H9 (cell line): Measurements from ENCODE around the gene PREX1. TPM values are rescaled to one million over a fixed set of nuclear protein-coding genes. Genes with fewer than 3 reads are reported as not detected.

Experiments used
- DNase-seq: peaks from one replicate; pipeline ENCODE4 v3.0.0-alpha.2; 2017
- H2AFZ ChIP-seq: one replicate; pipeline ENCODE4 v1.6.1; 2013; ENCODE audit warnings: mild to moderate bottlenecking, low read length, control low read depth, moderate library complexity
- H2AK5ac ChIP-seq: 2 replicates; pipeline ENCODE4 v1.6.1; 2013; ENCODE audit warnings: low read length, control low read depth, mixed read lengths; ENCODE audit not compliant: insufficient read length
- H2BK120ac ChIP-seq: one replicate; pipeline ENCODE4 v1.6.1; 2013; ENCODE audit warnings: low read depth, mild to moderate bottlenecking, low read length, control low read depth, inconsistent platforms; ENCODE audit not compliant: poor library complexity, severe bottlenecking
- H2BK12ac ChIP-seq: 2 replicates; pipeline ENCODE4 v1.6.1; 2013; ENCODE audit warnings: low read length, control low read depth, mixed read lengths, low read depth; ENCODE audit not compliant: insufficient read length
- H2BK15ac ChIP-seq: 2 replicates; pipeline ENCODE4 v1.6.1; 2013; ENCODE audit warnings: low read depth, low read length, control low read depth
- H2BK20ac ChIP-seq: one replicate; pipeline ENCODE4 v1.6.1; 2013; ENCODE audit warnings: low read depth, mild to moderate bottlenecking, low read length, control low read depth, inconsistent platforms; ENCODE audit not compliant: poor library complexity, severe bottlenecking
- H2BK5ac ChIP-seq: 2 replicates; pipeline ENCODE4 v1.6.1; 2013; ENCODE audit warnings: low read length, control low read depth, mixed read lengths; ENCODE audit not compliant: insufficient read length
- H3K14ac ChIP-seq: 2 replicates; pipeline ENCODE4 v1.6.1; 2013; ENCODE audit warnings: low read length, control low read depth; ENCODE audit not compliant: insufficient read depth
- H3K18ac ChIP-seq: 2 replicates; pipeline ENCODE4 v1.6.1; 2013; ENCODE audit warnings: low read depth, mild to moderate bottlenecking, mixed read lengths, low read length, control low read depth; ENCODE audit not compliant: insufficient read length
- H3K23ac ChIP-seq: 2 replicates; pipeline ENCODE4 v1.6.1; 2013; ENCODE audit warnings: low read length, control low read depth, mixed read lengths, low read depth; ENCODE audit not compliant: insufficient read length
- H3K23me2 ChIP-seq: 2 replicates; pipeline ENCODE4 v1.6.1; 2013; ENCODE audit warnings: low read depth, mild to moderate bottlenecking, mixed read lengths, low read length, control low read depth; ENCODE audit not compliant: insufficient read length, poor library complexity, severe bottlenecking
- H3K27ac ChIP-seq: 2 replicates; pipeline ENCODE4 v1.5.1; 2013; ENCODE audit warnings: low read length, control low read depth, mixed read lengths, low read depth; ENCODE audit not compliant: insufficient read length
- H3K27me3 ChIP-seq: 2 replicates; pipeline ENCODE4 v1.6.1; 2013; ENCODE audit warnings: low read length, control low read depth, inconsistent platforms; ENCODE audit not compliant: insufficient read depth
- H3K4ac ChIP-seq: 2 replicates; pipeline ENCODE4 v1.6.1; 2013; ENCODE audit warnings: low read depth, mild to moderate bottlenecking, control low read depth, inconsistent platforms, low read length, moderate library complexity
- H3K4me1 ChIP-seq: 2 replicates; pipeline ENCODE4 v1.6.1; 2013; ENCODE audit warnings: low read length, control low read depth, inconsistent platforms; ENCODE audit not compliant: insufficient read depth
- H3K4me2 ChIP-seq: 2 replicates; pipeline ENCODE4 v1.6.1; 2013; ENCODE audit warnings: low read length, control low read depth, mixed read lengths; ENCODE audit not compliant: insufficient read length, insufficient read depth
- H3K56ac ChIP-seq: 2 replicates; pipeline ENCODE4 v1.6.1; 2013; ENCODE audit warnings: low read depth, mild to moderate bottlenecking, mixed read lengths, low read length, control low read depth; ENCODE audit not compliant: insufficient read length
- H3K79me1 ChIP-seq: 2 replicates; pipeline ENCODE4 v1.6.1; 2013; ENCODE audit warnings: low read depth, mild to moderate bottlenecking, moderate library complexity, low read length, control low read depth, inconsistent platforms; ENCODE audit not compliant: insufficient read depth, poor library complexity, severe bottlenecking
- H3K79me2 ChIP-seq: 2 replicates; pipeline ENCODE4 v1.6.1; 2013; ENCODE audit warnings: low read length, control low read depth, inconsistent platforms; ENCODE audit not compliant: insufficient read depth
- H3K9ac ChIP-seq: 2 replicates; pipeline ENCODE4 v1.6.1; 2013; ENCODE audit warnings: low read length, control low read depth, mixed read lengths; ENCODE audit not compliant: insufficient read length; ENCODE audit errors: extremely low read depth
- H3K9me3 ChIP-seq: one replicate; pipeline ENCODE4 v1.6.1; 2013; ENCODE audit warnings: low read depth, low read length, inconsistent platforms; ENCODE audit not compliant: control insufficient read depth
- H3T11ph ChIP-seq: one replicate; pipeline ENCODE4 v1.6.1; 2013; ENCODE audit warnings: mild to moderate bottlenecking, low read length, control low read depth, inconsistent platforms
- H4K20me1 ChIP-seq: one replicate; pipeline ENCODE4 v1.6.1; 2013; ENCODE audit not compliant: control insufficient read depth, insufficient read length, insufficient read depth
- H4K5ac ChIP-seq: 2 replicates; pipeline ENCODE4 v1.6.1; 2013; ENCODE audit warnings: low read depth, mild to moderate bottlenecking, mixed read lengths, low read length, control low read depth; ENCODE audit not compliant: insufficient read length
- H4K8ac ChIP-seq: replicated peaks from 2 replicates; pipeline ENCODE4 v1.6.1; 2013; ENCODE audit warnings: low read length, control low read depth, mixed read lengths, low read depth; ENCODE audit not compliant: insufficient read length
- H4K91ac ChIP-seq: 2 replicates; pipeline ENCODE4 v1.6.1; 2013; ENCODE audit warnings: low read depth, mild to moderate bottlenecking, moderate library complexity, mixed read lengths, low read length, control low read depth; ENCODE audit not compliant: insufficient read length
- H3K27ac Mint-ChIP-seq, 3 experiments: 2 replicates in 2 of 3; 3 replicates in 1 of 3; pipeline ENCODE4 v1.8.0; 2020 to 2021; ENCODE audit warnings: mixed read lengths in 3 of 3, mild to moderate bottlenecking in 1 of 3, moderate library complexity in 1 of 3
- H3K27me3 Mint-ChIP-seq: 2 replicates; pipeline ENCODE4 v1.8.0; 2021; ENCODE audit warnings: low read depth, mild to moderate bottlenecking, moderate library complexity, mixed read lengths
- H3K36me3 Mint-ChIP-seq, 3 experiments: 2 replicates in 2 of 3; 3 replicates in 1 of 3; pipeline ENCODE4 v1.8.0; 2020 to 2021; ENCODE audit warnings: low read depth in 3 of 3, mixed read lengths in 3 of 3; ENCODE audit not compliant: insufficient read depth in 1 of 3
- H3K4me1 Mint-ChIP-seq, 2 experiments: 2 replicates each; pipeline ENCODE4 v1.8.0; 2020; ENCODE audit warnings: mixed read lengths in 2 of 2
- H3K4me3 Mint-ChIP-seq, 2 experiments: 2 replicates in 1 of 2; 3 replicates in 1 of 2; pipeline ENCODE4 v1.8.0; 2020 to 2021; ENCODE audit warnings: mild to moderate bottlenecking in 2 of 2, mixed read lengths in 2 of 2, moderate library complexity in 1 of 2
- H3K9me3 Mint-ChIP-seq, 2 experiments: 2 replicates in 1 of 2; 3 replicates in 1 of 2; pipeline ENCODE4 v1.8.0; 2020; ENCODE audit warnings: mild to moderate bottlenecking in 2 of 2, mixed read lengths in 2 of 2, moderate library complexity in 1 of 2
- CTCF ChIP-seq: fragments of 200-600 bp; sonication (generic); conservative IDR thresholded peaks from 3 replicates; pipeline ENCODE4 v1.8.0; 2021; ENCODE audit warnings: antibody characterized with exemption, mild to moderate bottlenecking
- WGBS: extraction: QIAGEN DNeasy Blood & Tissue Kit; methylation state at CpG from one replicate; pipeline ENCODE4 v1.1.7; 2013; ENCODE audit warnings: missing lambda C conversion rate, low lambda C conversion rate, mixed read lengths; ENCODE audit not compliant: insufficient read length; ENCODE audit errors: extremely low coverage; 5-methylcytosine and 5-hydroxymethylcytosine counted together
- total RNA-seq: library from RNA; stranded (reverse); gene quantifications from 2 replicates; pipeline ENCODE4 v1.2.1, GENCODE V29; 2021

PREX1 gene
- total RNA-seq, 1 experiment from 2014 or later = 6.6 TPM

GRCh38 chr20:48583801-48584200, 244.0 kb downstream of the PREX1 start:
- no peaks in the 10 kb centered on the region for H3K4me1 ChIP-seq
- no peak overlapping the region for H2BK12ac ChIP-seq
- no peak overlapping the region for H4K5ac ChIP-seq
- H2BK20ac ChIP-seq = no peak overlapping the region
- H2BK5ac ChIP-seq = no peak overlapping the region
- no peak for TF ChIP-seq CTCF
- H3K27ac Mint-ChIP-seq = no peak overlapping the region
- H3K9ac ChIP-seq = no peak overlapping the region
- H3K18ac ChIP-seq = no peak overlapping the region
- peaks cover 0 to 6% (median 5%) of the 10 kb centered on the region in 3 experiments; a peak in 4 of 7 replicates for H3K36me3 Mint-ChIP-seq
- no peaks in the 10 kb centered on the region for H3K79me1 ChIP-seq
- no peak overlapping the region for H3K4ac ChIP-seq
- no peaks in the 10 kb centered on the region for H3K23me2 ChIP-seq
- no CpG with 5 or more reads among the region's 11 CpGs for WGBS
- H3K9me3 Mint-ChIP-seq = peaks cover 10 to 11% of the 10 kb centered on the region in 2 experiments
- H2AK5ac ChIP-seq = no peak overlapping the region
- DNase-seq = no peak
- no peak overlapping the region for H3K23ac ChIP-seq
- H4K91ac ChIP-seq = no peak overlapping the region
- H2AFZ ChIP-seq = no peak overlapping the region
- H3K27ac ChIP-seq = no peak overlapping the region
- no peaks in the 10 kb centered on the region for H4K20me1 ChIP-seq
- H3K27me3 Mint-ChIP-seq = peaks cover 3% of the 10 kb centered on the region
- no peaks in the 10 kb centered on the region for H3K27me3 ChIP-seq
- H3K79me2 ChIP-seq = no peaks in the 10 kb centered on the region
- H2BK120ac ChIP-seq = no peak overlapping the region
- no peaks in the 10 kb centered on the region for H3K9me3 ChIP-seq
- H3K4me1 Mint-ChIP-seq = peaks cover 7 to 8% of the 10 kb centered on the region in 2 experiments
- H3K56ac ChIP-seq = no peak overlapping the region
- H3K14ac ChIP-seq = no peak overlapping the region
- no peak overlapping the region for H2BK15ac ChIP-seq
- H3K4me3 Mint-ChIP-seq = no peak overlapping the region
- no peak overlapping the region for H3K4me2 ChIP-seq
- no peak overlapping the region for H3T11ph ChIP-seq
- no peak overlapping the region for H4K8ac ChIP-seq
